Measurements from ENCODE around the gene CLCN7. TPM values are rescaled to one million over a fixed set of nuclear protein-coding genes. Genes with fewer than 3 reads are reported as not detected.

CLCN7 gene
- total and polyA plus RNA-seq, 2 of the 13 experiments (the other 11 are each of a cell fraction or from before 2014, with no cell fraction given), result 24.6 to 25.1 TPM

GRCh38 chr16:1433756-1434155 is 41.1 kb downstream of the CLCN7 start (continued):
- TF ChIP-seq ZNF670 (CRISPR knock-in tag; IDR thresholded peaks at IDR 0.05; ENCODE audit: borderline replicate concordance), result no peak
- TF ChIP-seq BCL6 (CRISPR knock-in tag; IDR thresholded peaks at IDR 0.05), result no peak
- no peak for TF ChIP-seq BRF2 (CRISPR knock-in tag; IDR thresholded peaks at IDR 0.05)
- TF ChIP-seq ZNF598 (CRISPR knock-in tag; IDR thresholded peaks at IDR 0.05; ENCODE audit: borderline replicate concordance), result no peak
- no peak for TF ChIP-seq FOXO1 (CRISPR knock-in tag; IDR thresholded peaks at IDR 0.05)
- TF ChIP-seq ZNF468 (CRISPR knock-in tag; IDR thresholded peaks at IDR 0.05), result no peak
- TF ChIP-seq GLMP (CRISPR knock-in tag; IDR thresholded peaks at IDR 0.05; ENCODE audit: borderline replicate concordance), result no peak
- no peak for TF ChIP-seq USF2 (IDR thresholded peaks at IDR 0.05; ENCODE audit: low read depth, low read length)
- no peak for TF ChIP-seq USF2 (CRISPR knock-in tag; IDR thresholded peaks at IDR 0.05; ENCODE audit: borderline replicate concordance)

- H3K4me3 ChIP-seq (replicated peaks in 1 of 3; ENCODE audit: insufficient read depth in 1 of 3, low read depth in 2 of 3, low read length in 3 of 3), result no peak overlapping the region
- H3K27ac ChIP-seq (ENCODE audit: extremely low read length, insufficient read depth, low read length), result no peak overlapping the region
- H3K79me2 ChIP-seq (ENCODE audit: insufficient read depth, low read length), result no peaks in the 10 kb centered on the region
- ChIA-PET CTCF (ENCODE audit: low intra/inter-chr PET ratio, low total read pairs) (no interaction called here), POLR2A (interaction anchor here (1.3 kb wide), 1 partner anchor 12 kb away, joined by 6 read pairs; the partner anchor contains the start of gene UQCC4)
- H3K9me3 ChIP-seq (ENCODE audit: low read length), result no peaks in the 10 kb centered on the region
- in situ Hi-C loops (cut with HindIII; ENCODE audit: extremely low pct_ligation_motif_present, low pct_unique_long_range_greater_than_20kb), result no loop called here
- intact Hi-C loops (cut with micrococcal nuclease; ENCODE audit: unreplicated experiment), result no loop called here
- no peak overlapping the region for H3K9ac ChIP-seq (ENCODE audit: insufficient read depth, low read depth, low read length)
- no CpG with 5 or more reads among the region's 14 CpGs for WGBS (ENCODE audit: low lambda C conversion rate)
- BruUV-seq (replicated peaks), result no TSS peak
- ATAC-seq, result no peak
- DNase-seq (ENCODE audit: low spot score), result no peak
- H3K27me3 ChIP-seq (ENCODE audit: control insufficient read depth in 1 of 2, insufficient read depth in 2 of 2, low read length in 2 of 2), result peaks cover 10 to 44% of the 10 kb centered on the region in 2 experiments
- no peak for FAIRE-seq
- no peak overlapping the region for H3K4me2 ChIP-seq (ENCODE audit: low read depth, low read length)
- H3K36me3 ChIP-seq (replicated peaks in 1 of 2; ENCODE audit: control insufficient read depth in 1 of 2, insufficient read depth in 2 of 2, low read length in 2 of 2), result no peaks in the 10 kb centered on the region
- no peak overlapping the region for H2AFZ ChIP-seq (ENCODE audit: low read length)
- no peaks in the 10 kb centered on the region for H4K20me1 ChIP-seq (ENCODE audit: insufficient read depth, low read length)
- H3K4me1 ChIP-seq (ENCODE audit: insufficient read depth, low read length), result peaks cover 69% of the 10 kb centered on the region
- TF ChIP-seq ZFY (CRISPR knock-in tag; IDR thresholded peaks at IDR 0.05) (no peak), IRF1 (CRISPR knock-in tag; IDR thresholded peaks at IDR 0.05; ENCODE audit: low read depth) (no peak), SNAPC4 (CRISPR knock-in tag; IDR thresholded peaks at IDR 0.05) (no peak), NR2F1 (CRISPR knock-in tag; IDR thresholded peaks at IDR 0.05) (no peak), TBL1XR1 (IDR thresholded peaks at IDR 0.05; ENCODE audit: borderline replicate concordance, low read length, partially characterized antibody) (no peak)
Observed at GRCh38 chr16:1433263-1433560, 41.6 kb downstream of the CLCN7 start.
